Astrocyte (in vitro differentiated cells and primary cell): ENCODE results near the gene PKM.

Experiments used
- EZH2 ChIP-seq: IDR thresholded peaks from 2 replicates; pipeline ENCODE4 v1.6.1; 2012; ENCODE audit warnings: mild to moderate bottlenecking, low read length, inconsistent platforms; ENCODE audit not compliant: insufficient read depth
- TF ChIP-seq, protein P1 (sequence below): IDR thresholded peaks from 2 replicates; pipeline ENCODE4 v1.5.1; 2011; ENCODE audit warnings: low read depth, mild to moderate bottlenecking, inconsistent platforms, low read length, moderate library complexity; ENCODE audit not compliant: insufficient read depth

DNA sequence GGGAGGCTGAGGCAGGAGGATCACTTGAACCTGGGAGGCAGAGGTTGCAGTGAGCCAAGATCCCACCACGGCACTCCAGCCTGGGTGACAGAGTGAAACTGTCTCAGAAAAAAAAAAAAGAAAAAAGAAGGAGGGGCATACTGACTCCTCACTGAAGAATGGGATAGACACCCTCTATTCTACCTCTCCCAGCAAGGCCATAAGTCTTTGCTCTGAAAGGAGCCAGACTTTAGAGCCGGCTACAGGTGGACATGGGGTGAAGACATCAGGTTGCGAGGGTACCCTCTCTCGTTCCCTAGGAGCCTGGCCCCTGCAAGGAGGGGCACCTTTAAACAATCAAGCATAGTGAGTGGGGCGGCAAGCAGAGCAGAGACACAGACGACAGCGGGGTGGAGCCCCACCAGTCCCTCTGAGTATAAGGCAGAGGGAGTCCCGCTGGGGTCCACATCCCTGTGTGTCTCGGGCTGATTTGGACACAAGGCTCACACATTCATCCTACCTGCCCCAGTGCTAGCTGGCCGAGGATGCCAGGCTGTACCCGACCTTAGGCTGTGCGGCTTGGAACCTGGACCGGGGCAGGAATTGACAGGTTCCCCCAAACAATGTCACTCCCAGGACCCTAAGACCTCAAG lies 34.5 kb downstream of the PKM start:
- TF ChIP-seq, protein P1, sequence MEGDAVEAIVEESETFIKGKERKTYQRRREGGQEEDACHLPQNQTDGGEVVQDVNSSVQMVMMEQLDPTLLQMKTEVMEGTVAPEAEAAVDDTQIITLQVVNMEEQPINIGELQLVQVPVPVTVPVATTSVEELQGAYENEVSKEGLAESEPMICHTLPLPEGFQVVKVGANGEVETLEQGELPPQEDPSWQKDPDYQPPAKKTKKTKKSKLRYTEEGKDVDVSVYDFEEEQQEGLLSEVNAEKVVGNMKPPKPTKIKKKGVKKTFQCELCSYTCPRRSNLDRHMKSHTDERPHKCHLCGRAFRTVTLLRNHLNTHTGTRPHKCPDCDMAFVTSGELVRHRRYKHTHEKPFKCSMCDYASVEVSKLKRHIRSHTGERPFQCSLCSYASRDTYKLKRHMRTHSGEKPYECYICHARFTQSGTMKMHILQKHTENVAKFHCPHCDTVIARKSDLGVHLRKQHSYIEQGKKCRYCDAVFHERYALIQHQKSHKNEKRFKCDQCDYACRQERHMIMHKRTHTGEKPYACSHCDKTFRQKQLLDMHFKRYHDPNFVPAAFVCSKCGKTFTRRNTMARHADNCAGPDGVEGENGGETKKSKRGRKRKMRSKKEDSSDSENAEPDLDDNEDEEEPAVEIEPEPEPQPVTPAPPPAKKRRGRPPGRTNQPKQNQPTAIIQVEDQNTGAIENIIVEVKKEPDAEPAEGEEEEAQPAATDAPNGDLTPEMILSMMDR, result no peak
- TF ChIP-seq EZH2, result no peak
